ENCODE results near the gene LDLRAD3.

Gene LDLRAD3

GRCh38 chr11:36110668-36111410 is 167.0 kb downstream of the LDLRAD3 start:
- no peak overlapping the region for H3K27ac ChIP-seq
- ChIA-PET CTCF (interaction anchor here (0.6 to 1.1 kb wide), 4 partner anchors 21 to 507 kb away, joined by 3 to 4 read pairs (median 3); no protein-coding TSS in a partner anchor), POLR2A (ENCODE audit: low non-redundant PET) (no interaction called here)
- TF ChIP-seq CTCF (conservative IDR thresholded peaks at IDR 0.05; ENCODE audit: low read depth), result no peak
- no peak for DNase-seq (ENCODE audit: low spot score)

- ChIA-PET CTCF (no interaction called here), POLR2A (ENCODE audit: low non-redundant PET) (no interaction called here)
- no peak overlapping the region for H3K27ac ChIP-seq
- no peak for TF ChIP-seq CTCF (conservative IDR thresholded peaks at IDR 0.05; ENCODE audit: low read depth)
- no peak for DNase-seq (ENCODE audit: low spot score)
Observed at GRCh38 chr11:36114095-36114494, 170.2 kb downstream of the LDLRAD3 start.

- POLR2A ChIA-PET (ENCODE audit: low non-redundant PET), result no interaction called here
Observed at GRCh38 chr11:36115378-36115801, 171.5 kb downstream of the LDLRAD3 start.

DNA sequence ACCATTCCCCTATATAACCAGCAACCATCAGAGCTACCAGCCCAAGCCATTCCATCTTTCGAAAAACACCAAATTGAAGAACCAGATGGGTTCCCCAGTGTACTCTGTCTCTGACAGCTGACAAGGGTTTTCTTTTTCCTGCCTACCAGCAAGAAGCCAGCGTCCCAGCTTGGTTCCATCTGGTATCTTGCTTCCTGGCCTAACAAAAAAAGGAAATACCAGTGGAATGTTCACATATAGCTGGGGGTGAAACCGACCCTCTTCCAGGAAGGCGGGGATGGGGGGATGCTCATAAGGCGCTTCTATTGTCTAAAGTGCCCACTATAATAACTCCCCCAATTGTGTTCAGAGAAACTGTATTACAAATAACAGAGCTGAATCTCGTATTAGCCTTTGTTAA is 172.3 kb downstream of the LDLRAD3 start:
- H3K27ac ChIP-seq, result no peak overlapping the region
- CTCF ChIA-PET, result interaction anchor here (0.5 kb wide), 1 partner anchor 634 kb away, joined by 3 read pairs; no protein-coding TSS in a partner anchor
- POLR2A ChIA-PET (ENCODE audit: low non-redundant PET), result no interaction called here
- no peak for DNase-seq (ENCODE audit: low spot score)
- no peak for TF ChIP-seq CTCF (conservative IDR thresholded peaks at IDR 0.05; ENCODE audit: low read depth)

More at GRCh38 chr11:36115378-36115801, 171.5 kb downstream of the LDLRAD3 start:
- no peak for DNase-seq (ENCODE audit: low spot score)
- no peak overlapping the region for H3K27ac ChIP-seq
- TF ChIP-seq CTCF (conservative IDR thresholded peaks at IDR 0.05; ENCODE audit: low read depth), result no peak
- CTCF ChIA-PET, result no interaction called here

DNA sequence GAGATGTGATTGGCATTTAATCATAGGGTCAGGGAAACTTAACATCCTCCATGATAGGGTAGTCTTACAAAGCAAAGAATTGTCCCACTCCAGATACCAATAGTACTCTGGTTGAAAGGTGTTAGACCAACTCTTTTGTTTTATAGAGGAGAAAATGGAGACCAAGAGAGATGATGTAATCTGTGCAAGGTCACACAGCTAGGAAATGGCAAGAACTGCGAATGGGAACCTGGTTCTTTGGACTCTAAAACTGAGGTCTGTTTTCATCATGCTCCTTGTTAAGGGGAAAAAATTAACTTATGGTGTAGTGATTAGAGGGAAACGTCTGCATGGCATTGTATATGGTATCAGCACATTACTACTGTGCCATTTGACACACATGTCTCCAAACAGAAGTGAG is 174.2 kb downstream of the LDLRAD3 start:
- H3K27ac ChIP-seq, result no peak overlapping the region
- no peak for DNase-seq (ENCODE audit: low spot score)
- no peak for TF ChIP-seq CTCF (conservative IDR thresholded peaks at IDR 0.05; ENCODE audit: low read depth)
- CTCF ChIA-PET, result interaction anchor here (0.6 to 0.7 kb wide), 2 partner anchors 76 to 1385 kb away, joined by 3 read pairs; no protein-coding TSS in a partner anchor
- POLR2A ChIA-PET (ENCODE audit: low non-redundant PET), result no interaction called here

DNA sequence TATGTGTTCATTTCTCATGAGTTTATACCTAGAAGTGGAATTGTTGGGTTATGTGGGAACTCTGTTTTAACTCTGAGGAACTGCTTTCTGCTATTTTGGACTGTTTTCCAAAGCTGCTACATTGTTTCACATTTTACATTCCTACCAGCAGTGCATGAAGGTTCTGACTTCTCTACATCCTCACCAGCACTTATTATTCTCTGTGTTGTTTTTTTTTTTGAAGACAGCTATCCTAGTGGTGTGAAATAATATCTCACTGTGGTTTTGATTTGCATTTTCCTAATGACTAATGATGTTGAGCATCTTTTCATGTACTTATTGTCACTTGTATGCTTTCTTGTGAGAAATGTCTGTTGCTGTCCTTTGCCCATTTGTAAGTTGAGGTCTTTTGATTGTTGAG is 175.4 kb downstream of the LDLRAD3 start:
- H3K27ac ChIP-seq, result no peak overlapping the region
- no peak for TF ChIP-seq CTCF (conservative IDR thresholded peaks at IDR 0.05; ENCODE audit: low read depth)
- CTCF ChIA-PET, result no interaction called here
- POLR2A ChIA-PET (ENCODE audit: low non-redundant PET), result no interaction called here
- no peak for DNase-seq (ENCODE audit: low spot score)
